NOMO-1 treated with dmso at 0.1 percent for 144 hours (cell line): ENCODE data around the gene ACIN1.

Source experiments
- DNase-seq: peaks from one replicate; lab custom pipeline; 2025; ENCODE audit not compliant: unreplicated experiment; lab: John Stamatoyannopoulos, UW

Gene ACIN1, protein sequence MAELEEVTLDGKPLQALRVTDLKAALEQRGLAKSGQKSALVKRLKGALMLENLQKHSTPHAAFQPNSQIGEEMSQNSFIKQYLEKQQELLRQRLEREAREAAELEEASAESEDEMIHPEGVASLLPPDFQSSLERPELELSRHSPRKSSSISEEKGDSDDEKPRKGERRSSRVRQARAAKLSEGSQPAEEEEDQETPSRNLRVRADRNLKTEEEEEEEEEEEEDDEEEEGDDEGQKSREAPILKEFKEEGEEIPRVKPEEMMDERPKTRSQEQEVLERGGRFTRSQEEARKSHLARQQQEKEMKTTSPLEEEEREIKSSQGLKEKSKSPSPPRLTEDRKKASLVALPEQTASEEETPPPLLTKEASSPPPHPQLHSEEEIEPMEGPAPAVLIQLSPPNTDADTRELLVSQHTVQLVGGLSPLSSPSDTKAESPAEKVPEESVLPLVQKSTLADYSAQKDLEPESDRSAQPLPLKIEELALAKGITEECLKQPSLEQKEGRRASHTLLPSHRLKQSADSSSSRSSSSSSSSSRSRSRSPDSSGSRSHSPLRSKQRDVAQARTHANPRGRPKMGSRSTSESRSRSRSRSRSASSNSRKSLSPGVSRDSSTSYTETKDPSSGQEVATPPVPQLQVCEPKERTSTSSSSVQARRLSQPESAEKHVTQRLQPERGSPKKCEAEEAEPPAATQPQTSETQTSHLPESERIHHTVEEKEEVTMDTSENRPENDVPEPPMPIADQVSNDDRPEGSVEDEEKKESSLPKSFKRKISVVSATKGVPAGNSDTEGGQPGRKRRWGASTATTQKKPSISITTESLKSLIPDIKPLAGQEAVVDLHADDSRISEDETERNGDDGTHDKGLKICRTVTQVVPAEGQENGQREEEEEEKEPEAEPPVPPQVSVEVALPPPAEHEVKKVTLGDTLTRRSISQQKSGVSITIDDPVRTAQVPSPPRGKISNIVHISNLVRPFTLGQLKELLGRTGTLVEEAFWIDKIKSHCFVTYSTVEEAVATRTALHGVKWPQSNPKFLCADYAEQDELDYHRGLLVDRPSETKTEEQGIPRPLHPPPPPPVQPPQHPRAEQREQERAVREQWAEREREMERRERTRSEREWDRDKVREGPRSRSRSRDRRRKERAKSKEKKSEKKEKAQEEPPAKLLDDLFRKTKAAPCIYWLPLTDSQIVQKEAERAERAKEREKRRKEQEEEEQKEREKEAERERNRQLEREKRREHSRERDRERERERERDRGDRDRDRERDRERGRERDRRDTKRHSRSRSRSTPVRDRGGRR

DNA sequence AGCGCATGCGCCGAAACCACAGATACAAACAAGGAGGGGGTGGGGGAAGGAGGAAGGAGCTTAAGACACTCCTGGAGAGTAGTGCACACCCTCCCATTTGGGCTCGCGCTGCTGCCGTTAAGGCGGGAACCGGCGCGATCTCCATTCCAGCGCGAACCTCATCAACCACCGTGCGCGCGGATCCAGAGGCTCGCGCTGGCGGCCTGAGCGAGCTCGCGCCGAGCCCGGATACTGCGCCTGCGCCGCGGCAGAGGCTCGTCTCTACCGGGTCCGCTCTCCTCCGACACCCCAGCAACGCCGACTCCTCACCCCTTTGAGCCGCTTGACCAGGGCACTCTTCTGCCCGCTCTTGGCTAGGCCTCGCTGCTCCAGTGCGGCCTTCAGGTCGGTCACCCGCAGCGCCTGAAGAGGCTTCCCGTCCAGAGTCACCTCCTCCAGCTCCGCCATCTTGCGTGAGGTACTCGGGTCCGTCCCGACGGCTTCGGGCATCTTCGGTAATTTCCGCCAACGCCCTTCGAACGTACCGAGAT lies at the start of gene ACIN1:
Gene ACIN1 (minus strand): TSS at position 471 of the 530 bp plus-strand sequence. CDS start 24 bp downstream, at position 447.
- DNase-seq: no peak

DNA sequence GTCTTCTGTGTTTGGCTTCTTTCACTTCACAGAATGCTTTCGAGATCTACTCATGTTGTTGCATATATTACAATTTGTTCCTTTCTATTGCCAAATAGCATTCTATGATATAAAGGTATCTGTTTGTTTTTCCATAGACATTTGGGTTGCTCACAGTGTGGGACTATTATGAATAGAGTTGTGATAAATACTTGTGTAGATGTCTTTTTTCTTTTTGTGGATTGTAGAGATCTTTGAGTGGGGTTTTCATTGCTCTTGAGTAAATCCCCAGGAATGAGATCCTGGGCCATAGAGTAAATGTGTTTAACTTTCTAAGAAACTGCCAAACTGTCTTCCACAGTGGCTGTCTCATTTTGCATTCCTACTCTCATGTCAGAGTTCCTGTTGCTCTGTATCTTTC lies 49.0 kb upstream of the ACIN1 start:
- no peak for DNase-seq

DNA sequence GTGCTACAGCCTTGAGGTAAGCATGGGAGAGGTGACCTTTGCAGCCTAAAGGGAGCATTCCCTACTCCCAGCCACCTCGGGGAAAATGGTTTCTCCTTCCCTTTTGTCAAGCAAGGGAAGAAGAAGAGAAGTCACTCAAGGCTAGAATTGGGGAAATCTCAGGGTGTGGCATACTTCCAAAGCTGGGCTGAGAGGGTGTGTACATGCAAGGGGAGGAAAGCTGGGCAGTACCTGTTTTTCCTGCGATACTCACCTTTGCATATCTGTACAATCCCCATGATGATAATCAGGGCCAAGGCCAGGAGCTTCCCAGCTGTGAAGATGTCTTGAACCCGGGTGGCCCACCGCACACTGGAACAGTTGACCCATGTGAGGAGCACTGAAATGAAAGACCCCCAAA lies 47.9 kb upstream of the ACIN1 start:
- no peak for DNase-seq

DNA sequence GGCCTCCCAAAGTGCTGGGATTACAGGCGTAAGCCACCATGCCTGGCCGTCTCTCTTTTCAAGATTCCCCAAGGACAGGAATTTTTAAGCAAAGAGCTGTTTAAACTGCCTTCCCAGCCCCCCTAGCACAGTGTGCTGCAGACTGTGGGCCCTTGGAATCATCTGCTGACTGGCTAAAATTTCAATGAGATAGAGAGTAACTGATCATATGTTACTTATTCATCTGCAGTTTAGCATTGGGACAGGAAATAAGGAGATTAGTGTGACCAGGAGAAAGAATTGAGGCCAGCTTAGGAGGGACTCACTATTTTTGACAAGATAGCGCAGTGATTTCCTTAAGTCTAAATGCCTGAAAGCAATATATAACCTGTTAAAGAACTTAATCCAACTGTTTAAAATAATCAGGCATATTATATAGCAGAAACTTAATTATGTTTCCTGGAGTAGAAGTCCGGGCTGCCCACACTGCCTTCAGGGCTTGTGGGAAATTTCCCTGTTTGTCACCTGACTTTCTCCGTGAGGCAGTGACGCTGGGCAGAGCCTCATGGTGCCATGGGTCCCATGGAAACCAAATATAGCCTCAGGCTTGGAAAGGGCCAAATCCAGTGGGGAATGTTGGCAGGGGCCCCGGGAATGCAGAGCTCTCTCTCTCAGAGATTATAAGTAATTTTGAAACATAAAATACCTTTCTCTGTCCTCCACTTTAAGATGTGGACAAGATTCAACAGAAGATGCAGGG lies 46.9 kb upstream of the ACIN1 start:
- no peak for DNase-seq

DNA sequence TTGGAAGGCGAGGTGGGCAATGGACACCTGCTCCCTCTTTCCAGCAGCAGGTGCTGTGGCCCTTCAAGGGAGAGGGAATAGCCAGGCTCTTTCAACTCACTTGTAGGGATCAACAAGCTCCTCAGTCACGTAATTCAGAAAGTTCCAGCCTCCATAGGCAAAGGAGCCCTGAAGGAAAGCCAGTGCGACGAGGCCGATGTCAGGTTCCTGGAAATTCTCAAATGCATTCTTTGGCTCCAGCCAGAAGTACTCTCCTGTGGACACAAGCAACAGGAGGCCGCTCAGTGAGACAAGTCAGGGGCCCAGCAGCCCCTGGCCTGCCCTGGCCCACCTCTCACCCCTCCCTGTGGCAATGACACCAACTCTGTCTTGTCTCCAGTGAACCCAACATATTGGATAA lies 45.4 kb upstream of the ACIN1 start:
- DNase-seq: no peak

DNA sequence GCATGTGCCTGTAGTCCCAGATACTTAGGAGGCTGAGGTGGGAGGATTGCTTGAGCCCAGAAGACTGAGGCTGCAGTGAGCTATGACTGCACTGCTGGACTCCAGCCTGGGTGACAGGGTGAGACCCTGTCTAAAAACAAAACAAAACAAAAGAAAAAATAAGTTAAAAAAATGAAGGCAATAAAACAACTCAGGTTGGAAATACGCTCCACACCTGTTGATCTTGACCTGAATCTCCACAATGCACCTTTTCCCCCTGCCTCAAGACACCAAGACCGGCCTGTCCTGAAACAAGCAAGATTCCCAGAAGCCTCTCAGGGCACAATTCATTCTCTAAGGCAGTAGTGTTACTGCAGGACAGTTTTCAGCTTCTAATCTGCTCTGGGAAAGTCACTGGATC lies 44.9 kb upstream of the ACIN1 start:
- DNase-seq: no peak

DNA sequence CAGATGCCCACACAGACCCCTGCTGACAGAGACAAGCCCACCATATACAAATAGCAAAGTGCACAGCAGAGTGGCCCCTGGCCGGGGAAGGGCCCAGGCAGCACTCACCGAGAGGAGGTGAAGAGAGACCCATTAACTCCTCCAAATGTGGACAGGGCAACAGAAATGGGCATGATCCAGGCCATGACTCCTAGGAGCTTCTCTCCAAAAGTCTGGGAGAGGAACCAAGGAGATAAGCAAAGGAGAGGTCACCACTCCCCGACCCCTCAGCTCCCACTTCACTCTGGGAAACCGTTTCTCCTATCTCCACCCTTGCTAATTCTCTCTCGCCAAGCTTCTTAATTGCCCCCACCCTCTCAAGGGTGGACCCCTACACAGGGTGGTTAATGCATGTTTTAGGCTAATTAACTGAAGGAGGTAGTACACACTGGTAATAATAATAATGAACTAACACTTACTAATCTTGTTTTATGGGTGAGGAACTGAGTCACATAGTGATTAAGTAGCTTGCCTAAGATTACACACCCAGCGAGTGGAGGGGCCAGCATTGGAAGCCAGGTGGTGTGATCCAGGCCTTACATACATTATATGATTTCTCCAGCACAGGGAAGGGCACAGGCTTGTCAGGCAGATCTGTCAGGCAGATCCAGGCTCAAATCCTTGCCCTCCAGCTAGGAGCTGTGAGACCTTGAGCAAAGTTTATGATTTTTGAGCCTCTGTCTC lies 43.0 kb upstream of the ACIN1 start:
- DNase-seq: no peak

DNA sequence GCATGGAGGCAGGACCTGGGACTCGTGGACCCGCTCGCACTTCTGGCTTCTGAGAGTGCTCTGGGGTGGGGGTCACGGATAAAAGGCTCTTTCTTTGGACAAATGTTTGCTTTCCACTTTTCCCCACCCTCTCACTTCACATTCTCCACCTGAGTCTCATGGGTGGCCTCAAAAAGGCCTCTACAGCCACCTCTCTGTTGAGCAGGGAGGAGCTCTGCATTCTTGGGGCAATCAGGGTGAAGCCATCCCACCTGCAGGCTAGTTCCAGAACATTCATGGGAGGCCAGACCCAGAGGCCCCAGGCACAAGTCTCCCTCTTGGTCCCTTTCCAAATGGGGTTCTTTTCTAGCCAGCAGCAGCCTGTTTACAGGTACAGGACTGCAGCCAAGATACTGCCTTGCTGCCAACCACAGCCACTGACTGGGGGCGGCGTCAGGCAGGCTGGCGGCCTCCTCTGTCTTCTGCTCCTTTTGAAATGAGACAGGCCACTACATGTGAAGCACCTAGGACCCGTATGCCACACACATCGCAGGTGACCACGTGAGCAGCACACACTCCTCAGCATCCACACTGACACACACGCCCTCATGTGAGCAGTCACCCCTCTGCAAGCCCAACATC lies 42.4 kb upstream of the ACIN1 start:
- DNase-seq: no peak

DNA sequence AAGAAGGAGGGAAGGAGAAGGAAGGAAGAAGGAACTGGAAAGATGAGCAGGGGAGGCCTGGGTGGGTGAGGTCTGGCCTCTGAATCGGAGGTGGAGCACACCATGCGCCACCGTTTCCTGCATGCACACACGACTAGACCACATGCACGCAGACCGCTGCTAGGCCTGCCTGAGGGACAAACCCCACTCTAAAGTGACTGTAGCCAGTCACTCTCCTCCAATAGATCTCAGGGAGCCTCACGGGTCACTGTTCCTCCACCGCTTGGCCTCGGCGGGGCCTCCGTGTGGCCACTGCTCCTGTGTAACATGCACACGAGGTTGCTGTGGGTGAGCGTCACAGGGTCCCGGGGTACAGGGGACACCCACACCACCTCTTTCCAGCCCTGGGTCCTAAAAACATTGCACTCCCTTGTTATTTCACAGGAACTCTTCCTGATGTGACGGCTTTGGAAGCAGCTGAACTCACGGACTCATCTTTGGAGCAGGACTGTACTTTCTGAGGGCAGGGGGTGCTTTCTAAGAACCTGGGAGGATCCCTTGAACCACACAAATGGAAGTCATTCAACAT lies 41.7 kb upstream of the ACIN1 start:
- no peak for DNase-seq

DNA sequence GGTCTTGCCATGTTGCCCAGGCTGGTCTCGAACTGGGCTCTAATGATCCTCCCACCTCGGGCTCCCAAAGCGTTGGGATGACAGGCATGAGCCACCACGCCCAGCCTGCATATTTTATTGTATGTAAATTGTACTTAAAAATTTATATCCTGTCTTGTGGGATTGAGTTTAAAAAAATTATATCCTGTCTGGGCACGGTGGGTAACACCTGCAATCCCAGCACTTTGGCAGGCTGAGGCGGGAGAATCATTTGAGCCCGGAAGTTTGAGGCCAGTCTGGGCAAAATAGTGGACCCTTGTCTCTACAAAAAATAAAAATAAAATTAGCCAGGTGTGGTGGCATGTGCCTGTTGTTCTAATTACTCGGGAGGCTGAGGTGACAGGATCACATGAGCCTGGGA lies 38.0 kb upstream of the ACIN1 start:
- DNase-seq: no peak

DNA sequence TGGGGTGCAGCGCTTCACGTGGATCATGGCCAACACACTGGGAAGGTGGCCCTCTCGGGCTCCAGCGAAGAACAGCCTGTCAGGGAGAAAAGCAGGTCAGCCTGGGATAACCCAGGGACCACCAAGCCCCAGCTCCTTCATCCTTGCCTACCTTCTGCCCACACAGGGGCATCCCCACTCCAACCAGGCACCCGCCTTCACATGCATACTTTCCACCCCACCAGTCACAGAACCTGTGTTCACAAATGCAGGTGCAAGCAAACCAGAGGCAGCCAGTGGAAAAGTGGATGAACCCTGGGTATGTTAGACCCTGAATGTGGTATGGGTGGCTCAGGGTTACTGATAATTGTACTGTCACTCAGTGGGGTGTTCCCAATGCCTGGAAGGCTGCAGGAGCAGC lies 36.5 kb upstream of the ACIN1 start:
- no peak for DNase-seq

DNA sequence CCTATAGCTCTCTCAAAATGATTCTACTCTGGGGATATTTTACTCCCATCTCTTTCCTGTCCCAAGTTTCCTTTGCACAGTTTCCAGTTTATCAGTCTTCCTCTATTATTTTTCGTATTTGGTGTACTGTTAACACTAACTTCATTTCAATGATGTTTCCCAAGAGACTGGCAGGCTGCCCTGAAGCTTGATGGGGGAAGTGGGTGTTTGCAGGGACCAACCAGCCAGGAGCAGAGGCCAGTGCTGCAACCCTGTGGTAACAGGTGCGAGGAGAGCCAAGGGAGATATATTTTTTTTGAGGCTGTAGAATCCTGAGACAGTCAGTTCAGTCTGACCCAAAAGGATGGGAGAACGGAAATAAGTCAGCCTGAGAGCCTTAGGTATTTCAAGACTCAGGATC lies 35.9 kb upstream of the ACIN1 start:
- no peak for DNase-seq

DNA sequence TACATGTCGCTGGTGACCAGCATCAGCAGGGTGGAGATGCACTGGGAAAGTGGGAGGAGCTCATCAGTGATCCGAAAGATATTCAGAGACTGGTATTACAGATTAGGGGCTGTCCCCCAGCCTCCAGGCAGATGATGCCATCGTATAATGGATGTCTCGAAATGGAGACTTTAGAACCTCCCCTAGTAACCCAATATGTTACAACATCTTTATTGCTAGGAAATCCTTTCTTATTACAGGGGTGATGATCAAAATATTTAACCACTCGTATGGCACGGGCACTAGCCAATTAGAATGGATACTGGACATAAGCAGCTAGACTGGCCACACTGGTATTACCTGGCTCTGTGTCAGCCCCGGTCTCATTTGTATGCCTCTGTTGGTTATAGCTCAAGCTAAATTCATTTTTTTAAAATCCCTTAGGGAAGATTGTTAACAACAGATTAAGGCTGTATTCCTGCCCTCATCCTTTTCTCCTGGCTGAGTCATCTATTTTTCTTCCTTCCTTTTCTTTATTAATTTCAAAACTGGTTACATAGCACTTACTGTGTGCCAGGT lies 34.9 kb upstream of the ACIN1 start:
- no peak for DNase-seq

DNA sequence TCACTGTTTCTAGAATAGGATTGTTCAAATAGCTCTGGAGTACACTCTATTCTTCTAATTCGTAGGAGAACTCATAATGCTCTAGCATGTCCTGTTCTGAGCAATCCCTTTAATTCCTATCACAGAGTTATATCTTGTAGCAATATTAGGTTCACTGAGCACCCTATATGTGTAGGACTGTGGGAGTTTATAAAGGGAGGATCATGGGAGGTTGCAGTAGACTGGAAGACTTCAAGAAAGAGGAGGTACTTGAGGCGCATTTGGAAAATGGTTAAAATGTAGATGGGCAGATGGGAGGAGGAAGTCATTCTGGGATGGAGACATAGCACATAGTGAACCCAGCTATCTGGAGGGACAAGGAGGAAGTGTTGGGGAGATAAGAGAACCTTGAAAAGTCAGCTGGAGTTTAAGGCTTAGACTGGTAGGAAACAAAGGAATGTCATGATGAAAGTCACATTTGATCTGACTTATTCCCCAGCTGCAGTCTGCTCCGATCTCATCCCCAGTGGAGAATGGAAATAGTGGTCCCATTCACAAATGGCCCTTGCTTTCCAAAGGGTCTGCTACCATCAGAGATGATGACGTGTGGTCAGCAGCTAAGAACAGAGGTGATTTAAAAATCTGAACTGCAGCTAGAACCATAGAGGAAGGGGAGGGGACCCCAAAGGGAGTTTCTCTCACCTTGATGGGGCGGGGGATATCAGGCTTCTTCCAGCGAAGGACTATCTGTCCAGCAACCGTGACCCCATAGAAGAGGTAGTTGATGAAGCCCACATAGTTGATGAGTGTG lies 34.2 kb upstream of the ACIN1 start:
- no peak for DNase-seq

DNA sequence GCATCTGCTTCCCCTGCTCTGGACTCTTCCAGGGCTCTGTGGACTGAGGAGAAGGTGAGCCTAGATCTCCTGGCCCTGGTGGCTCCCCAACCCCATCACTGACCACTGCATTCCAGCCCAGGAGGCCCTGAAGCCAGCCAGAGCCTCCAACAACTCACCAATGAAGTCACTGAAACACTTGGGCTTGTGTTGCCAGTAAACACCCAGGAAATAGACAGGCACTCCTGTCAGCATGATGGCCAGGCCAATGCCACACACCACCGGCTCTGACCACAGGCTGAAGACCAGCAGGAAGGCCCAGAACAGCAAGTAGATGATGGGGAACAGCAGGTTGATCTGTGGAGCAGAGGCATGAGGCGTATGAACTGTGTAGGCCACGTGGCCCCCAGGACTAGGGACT lies 32.9 kb upstream of the ACIN1 start:
- no peak for DNase-seq

DNA sequence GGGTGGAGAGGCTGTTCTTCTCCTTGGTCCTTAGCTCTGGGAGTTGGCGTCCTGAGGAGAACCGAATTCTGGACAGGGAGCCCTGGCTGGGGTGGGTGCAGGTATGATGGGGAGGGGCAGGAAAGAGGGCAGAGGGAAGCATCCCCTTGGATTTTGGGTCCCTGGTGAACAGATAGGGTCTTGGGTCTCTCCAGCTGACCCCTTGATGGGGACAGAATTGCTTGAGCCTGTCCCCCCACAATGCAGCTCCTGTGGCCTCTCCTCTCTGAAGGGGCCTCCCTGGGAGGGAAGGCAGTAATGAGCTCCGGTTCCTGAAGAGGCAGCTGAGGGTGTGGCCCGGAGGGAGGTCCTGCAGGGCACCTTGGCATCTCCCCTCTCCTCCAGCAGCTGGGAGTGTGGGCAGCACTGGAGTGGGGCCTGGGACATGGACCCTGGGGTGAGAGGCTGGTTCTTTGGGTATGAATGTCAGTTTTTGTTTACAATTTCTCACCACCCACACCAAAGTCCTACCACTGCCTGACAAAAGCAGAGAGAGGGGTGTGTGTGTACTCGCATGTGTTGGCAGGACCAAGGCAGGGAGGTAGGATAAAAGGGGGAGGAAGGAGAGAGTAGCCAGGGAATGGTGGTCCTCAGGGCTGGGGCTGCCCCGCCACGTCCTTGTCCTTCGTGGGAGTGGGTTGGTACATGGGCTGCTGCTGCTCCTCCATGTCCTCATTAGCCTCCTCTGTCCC lies 31.8 kb upstream of the ACIN1 start:
- no peak for DNase-seq

DNA sequence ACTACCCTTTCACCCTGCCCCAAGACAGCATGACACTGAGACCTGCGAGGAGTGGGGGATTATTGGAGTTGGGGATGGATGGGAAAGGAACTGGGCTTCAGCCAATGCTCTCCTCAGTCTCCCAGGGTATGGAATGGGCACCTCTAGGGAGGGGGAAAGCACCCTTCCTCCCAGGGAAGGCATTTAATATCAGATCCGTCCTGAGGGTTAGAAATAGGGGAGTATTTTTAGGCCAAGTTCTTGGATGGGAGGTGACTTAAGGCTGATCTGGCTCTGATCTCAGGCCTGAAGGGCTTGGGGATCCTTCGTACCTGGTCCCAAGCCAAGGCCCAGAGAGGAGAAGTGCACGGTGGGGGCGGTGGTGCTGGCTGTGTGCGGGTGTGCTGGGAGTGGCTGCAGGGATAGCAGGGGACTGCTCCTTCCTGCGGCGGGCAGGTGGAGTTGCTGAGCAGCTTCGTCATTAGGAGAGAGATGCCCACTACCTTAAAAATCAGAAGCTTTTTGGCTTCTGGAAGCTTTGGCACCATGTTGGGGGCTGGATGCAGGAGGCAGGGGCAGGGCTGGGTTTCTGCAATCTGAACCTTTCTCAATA lies 31.1 kb upstream of the ACIN1 start:
- DNase-seq: no peak
